A172 (cell line): ENCODE measurements around the gene CD209. TPM values are rescaled to one million over a fixed set of nuclear protein-coding genes. Genes with fewer than 3 reads are reported as not detected.
A peak's percentile ranks its signal among the peaks of the same experiment; 100 is the strongest.

ENCODE experiments used
- DNase-seq: peaks from one replicate; pipeline ENCODE4 v3.0.0-alpha.2; 2015; ENCODE audit warnings: low spot score
- total RNA-seq: library from RNA; depleted of rRNA; stranded (reverse); fragments of >200 nt; shearing (Covaris generic); gene quantifications from 2 replicates; pipeline ENCODE4 v1.2.3, GENCODE V29; 2014; rRNA removed

The CD209 gene
- total RNA-seq, 1 experiment from 2014 or later, result not detected

DNA sequence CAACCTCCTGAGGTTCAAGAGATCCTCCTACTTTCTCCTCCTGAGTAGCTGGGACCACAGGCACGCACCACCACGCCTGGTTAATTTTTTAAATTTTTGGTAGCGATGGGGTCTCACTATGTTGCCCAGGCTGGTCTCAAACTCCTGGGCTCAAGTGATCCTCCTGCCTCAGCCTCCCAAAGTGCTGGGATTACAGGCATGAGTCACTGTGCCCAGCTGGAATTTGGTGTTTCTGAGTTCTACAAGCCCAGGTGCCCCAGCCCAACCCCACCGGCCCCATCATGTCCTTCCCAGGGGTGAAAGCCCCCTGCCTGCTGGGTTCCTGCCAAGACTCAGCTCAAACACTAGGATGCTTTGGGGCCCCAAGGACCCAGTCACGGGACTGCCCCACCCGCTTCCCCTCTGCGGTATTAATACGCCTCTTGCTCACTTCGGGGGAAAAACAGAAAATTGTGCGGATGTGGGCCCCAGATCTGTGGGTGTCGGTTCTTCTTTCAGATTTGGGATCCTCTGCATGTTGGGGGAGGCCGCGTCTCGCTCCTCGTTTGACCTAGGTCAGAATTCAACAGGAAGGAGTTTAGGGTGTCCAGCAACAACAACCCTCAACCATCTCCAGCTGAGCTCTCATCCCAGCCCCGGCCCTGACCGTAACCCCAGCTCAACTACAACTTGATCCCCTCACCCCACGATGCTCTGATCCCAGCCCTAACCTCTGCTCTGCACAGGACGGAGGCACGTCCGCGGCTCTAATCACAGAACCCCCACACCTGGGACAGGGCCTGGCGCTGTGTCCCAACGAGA, 41.7 kb downstream of the CD209 start:
- DNase-seq, result no peak

DNA sequence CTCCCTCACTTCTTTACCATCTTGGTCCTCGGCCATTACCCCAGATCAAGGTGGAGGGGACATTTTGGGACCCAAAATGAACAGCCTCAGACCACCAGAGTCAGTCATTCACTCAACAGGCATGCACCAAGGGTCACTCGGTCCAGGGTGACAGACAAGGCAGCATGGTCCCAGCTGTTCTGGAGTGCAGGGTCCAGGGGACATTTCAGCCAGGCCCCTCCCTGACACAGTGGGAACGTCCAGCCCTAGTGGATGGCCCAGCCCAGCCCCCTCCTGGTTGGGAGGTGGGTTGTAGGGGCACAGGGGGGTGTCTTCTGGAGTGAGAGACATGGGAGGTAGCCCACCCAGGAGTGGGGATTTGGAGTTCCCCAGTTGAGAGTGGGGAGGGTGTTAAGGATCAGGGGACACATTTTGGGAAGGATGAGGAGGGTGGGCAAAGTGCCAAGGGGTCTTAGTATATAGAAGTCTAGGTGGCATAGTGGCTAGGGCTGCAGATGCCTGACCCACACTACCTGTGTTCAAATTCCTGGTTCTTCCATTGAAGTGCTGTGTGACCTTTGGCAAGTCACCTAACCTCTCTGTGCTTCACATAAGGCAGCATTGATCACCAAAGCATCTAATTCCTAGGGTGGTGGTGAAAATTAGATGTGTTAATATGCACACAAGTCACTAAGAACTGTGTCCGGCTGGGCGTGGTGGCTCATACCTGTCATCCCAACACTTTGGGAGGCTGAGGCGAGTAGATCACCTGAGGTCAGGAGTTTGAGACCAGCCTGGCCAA, 42.9 kb downstream of the CD209 start:
- no peak for DNase-seq

DNA sequence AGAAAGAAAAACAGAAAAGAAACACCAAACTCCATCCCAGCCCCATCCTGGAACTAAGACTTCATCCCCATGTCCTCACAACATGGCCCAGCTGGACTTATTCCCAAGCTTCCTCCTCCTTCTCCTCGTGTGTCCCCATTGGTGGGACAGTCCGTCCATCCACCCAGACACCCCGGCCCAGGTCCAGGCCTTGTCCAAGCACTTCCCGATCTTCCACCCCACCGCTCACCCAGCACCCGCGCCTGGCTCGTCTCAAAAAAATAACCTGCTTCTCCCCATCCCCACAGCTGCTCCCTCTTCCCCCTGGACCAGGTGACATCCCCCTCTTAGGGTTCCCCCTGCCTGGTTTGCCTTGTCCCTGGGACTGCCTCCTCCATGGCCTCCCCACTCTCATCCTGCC, 44.0 kb downstream of the CD209 start:
- DNase-seq, result no peak

DNA sequence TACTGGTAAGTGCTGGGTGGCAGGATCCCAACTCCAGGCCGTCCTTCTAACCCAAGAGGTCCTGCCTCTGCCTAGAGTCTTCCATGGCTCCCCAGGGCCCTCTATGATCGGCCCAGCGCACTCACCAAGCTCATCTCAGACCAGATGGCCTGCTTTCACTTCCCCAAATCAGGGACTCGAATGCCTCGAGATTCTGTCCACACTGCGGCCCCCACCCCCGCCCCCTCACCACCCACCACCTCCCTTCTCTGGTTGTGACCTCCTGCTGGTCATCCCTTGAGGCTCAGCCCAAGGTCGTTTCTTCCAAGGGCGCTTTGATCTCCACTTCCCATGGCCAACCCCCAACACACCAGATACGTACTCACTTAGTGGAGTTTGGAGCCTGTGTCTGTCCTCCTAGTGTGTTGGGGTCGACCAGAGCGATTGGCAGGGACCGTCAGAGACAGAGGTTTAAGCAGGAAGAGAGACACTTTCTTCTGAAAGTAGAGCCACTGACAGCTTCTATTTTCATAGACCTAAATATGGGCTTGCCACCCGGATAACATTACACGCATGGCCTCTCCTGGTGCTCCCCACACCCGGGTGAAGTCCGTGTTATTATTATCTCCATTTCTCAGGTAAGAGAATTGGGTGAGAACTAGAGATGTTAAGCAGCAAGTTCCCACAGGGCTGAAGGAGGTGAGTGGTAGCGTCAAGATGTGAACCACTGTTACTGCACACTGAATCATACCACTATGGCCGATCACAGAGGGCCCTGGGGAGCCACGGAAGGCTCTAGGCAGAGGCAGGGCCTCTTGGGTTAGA, 45.5 kb downstream of the CD209 start, which contains the start of gene FCER2:
Gene FCER2 (minus strand): TSS at position 478 of the 804 bp plus-strand sequence. CDS start 2,371 bp downstream, outside the sequence.
- no peak for DNase-seq

DNA sequence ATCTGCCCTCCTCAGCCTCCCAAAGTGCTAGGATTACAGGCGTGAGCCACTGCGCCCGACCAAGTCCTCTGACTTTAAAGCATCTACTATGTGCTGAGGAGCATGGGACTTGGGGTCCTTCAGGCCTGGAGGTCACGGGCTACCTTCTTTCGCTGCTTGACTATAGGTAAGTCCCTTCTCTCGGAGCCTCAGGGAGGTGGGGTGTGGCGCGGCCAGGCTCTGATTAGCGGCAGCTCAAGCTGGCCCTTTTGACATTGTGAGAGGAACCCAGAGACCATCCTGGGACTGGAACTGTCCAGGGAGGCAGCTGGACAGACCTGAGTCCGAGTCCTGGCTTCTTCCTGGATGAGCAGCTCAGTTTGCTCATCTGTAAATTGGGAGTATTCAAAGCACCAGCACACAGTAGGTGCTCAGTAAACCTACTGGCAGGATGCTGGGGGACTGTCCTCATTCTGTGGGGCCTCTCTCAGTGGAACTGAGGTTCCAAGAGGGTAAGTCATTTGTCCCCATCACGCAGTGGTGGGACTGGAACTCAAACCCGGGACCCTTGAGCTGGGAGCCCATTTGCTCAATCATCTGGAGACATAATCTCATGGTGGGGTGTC, 46.2 kb downstream of the CD209 start:
- DNase-seq, result no peak

DNA sequence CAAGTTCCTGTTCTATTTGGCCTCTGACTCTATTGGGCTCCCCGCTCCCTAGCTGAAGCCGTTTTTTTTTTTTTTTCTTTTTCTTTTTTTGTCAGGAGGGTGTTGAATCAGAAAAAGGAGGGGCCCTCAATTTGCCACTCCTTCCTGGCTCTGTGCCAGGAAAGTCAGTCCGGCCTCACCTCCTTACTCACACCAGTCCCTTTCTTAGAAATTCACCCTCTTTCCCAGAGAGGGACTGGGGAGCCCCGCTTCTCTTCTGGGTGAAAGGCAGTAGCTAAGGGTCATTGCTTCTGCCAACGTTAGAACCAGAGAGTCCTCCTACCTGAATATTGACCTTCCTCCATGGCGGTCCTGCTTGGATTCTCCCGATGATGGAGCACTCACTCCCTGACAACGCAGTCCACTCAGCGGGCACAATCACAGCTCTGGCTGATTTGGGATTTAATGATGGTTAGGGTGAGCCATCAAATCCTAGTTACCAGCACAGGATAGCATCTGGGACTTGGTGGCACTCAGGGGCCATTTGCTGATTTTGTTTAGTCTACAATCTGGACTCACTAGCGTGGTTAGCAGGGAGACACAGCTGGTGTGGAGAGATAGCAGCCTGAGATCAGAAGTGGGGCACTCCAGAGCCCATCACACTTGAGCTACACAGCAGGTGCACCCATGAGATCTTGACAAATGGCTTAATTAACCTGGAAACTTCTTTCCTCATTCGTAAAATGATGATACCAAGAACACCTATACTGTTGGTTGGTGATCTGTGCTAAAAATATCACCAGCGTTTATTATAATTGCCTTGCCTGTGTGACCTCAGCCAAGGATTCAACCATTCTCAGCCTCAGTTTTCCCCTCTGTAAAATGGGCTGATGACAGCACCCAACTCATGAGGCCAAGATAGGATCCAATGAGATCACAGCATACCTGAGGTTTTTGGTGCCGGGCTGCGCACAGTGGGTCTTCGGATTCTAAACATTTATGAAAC, 47.6 kb downstream of the CD209 start:
- DNase-seq, result peak; percentile 20

DNA sequence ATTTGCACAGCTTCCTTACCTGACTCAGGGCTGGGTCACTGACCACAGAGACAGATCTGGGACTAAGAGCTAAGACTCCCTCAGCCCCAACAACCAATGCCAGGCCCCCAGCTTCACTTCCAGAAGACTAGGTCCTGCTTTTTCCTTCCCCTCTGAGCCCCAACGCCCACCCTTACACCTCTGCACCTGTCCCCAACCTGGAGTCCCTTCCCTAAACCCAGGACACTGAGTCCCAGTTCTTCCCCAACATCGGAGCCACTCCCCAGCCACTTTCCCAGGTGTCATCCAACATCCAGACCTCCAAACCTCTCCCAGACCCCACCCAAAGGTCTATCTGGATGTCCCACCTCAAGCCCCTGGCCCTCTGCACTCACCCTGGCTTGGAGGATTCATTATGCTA, 48.3 kb downstream of the CD209 start:
- DNase-seq, result no peak

DNA sequence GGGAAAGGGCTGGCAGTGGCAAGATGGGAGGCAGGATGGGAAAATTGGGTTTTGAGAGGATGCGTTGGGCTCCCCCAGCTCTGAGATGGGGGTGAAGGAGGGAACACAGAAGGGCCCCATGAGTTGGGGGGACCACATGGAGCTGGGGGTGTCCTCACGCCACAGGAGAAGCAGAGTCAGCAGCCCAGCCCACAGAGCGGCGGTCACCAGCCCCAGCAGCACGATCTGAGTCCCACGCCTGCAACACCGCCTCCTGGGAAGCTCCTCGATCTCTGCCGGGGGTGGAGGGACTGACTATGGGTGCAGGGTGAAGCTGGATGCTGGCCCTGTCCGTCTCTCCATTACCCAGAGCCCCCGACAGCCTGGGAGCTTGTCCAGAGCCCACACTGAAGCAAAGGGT, 48.8 kb downstream of the CD209 start:
- DNase-seq, result no peak

DNA sequence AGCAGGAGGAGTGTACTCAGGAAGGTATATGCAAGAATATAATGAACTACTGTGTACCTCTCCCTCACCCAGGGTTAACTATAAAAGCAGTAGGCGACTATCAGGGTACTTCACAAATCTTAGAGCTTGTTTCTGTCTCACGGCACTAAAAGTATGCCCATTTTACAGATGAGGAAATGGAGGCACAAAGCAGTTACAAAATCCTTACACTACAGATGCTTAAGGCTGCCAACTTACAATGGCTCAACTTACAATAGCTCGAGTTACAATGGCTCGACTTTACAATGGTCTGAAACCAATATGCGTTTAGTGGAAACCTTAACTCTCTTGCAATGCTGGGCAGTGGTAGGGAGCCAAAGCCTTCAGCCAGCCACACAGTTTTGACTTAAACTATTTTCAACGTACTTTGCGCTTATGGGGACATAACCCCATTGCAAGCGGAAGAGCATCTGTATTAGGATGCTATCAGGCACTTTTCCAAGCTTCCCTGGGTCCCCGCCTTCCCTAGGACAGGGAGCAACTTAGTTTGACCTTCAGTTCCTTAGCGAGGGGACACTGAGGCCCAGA, 49.5 kb downstream of the CD209 start:
- no peak for DNase-seq

DNA sequence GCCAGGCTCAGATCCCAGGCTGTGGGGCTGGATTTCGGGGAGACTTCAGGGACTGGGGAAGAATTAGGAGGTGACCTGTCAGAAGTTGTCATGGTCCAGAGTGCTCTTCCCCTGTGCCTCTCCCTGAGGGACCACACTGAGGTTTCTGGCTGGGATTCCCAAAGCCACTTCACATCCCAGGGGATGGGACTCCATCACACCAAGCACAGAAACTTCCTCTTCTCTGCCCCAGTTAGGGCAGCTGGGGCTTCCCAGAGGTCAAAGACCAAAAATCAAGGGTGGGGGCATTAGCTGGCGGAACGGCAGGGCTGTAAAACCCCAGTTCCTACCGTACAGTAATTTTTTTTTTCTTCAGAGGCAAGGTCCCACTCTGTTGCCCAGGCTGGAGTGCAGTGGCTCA, 52.8 kb downstream of the CD209 start:
- DNase-seq, result no peak

DNA sequence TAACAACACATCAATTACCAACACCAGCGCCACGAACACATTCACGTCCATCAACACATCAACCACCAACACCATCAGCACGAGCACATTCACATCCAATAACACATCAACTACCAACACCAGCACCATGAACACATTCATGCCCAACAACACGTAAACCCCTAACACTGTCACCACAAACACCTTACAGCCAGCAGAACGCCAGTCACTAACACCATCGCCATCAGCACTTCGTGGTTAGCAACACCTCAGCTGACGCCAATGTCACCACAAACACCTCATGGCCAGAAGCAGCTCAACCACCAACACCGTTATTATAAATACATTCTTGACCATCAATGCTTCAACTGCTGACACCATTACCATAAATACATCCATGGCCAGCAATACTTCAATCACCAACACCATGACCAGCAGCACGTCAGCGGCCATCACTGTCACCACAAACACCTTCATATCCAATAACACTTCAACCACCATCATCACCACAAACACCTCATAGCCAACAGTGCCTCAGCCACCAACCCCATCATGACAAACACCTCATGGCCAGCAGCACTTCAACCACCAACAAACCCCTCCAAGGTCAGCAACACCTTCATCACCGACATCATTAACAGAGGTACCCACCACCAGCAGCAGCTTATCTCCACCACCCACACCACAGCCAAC, 54.8 kb downstream of the CD209 start:
- DNase-seq, result no peak

DNA sequence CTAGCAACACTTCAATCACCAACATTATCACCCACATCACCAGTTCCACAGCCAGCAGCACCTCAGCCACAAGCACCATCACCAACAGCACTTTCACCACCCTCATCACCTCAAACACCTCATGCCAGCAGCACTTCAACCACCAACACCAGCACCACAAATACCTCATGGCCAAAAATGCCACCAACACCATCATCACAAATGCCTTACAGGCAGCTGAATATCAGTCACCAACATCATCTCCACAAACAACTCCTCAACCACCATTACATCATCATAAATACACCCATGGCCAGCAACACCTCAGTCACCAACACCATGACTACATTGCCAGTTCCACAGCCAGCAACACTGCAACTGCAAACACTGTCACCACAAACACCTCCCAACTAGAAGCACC, 55.8 kb downstream of the CD209 start:
- no peak for DNase-seq

DNA sequence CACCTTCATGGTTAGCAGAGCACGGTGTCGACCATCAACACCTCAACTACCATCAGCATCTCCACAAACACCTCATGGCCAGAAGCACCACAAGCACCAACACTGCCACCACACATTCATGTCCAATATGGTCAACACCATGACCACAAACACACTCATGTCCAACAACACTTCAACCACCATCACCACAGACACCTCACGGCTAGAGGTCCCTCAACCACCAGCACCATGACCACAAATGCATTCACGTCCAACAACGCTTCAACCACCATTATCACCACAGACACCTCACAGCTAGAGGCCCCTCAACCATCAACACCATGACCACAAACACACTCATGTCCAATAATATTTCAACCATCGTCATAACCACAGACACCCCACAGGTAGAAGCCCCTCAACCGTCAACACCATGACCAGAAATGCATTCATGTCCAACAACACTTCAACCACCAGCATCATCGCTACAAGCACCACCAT, 56.5 kb downstream of the CD209 start:
- no peak for DNase-seq

Other genes with a start within 250 kb of the CD209 start
- 47.8 and 72.7 TPM in 2 replicates for gene ZNF358, start 231.4 kb downstream of the CD209 start, total RNA-seq
- 3.1 and 5.0 TPM in 2 replicates for gene MCOLN1, start 224.9 kb downstream of the CD209 start, total RNA-seq
- 105 and 138 TPM in 2 replicates for gene PNPLA6, start 211.8 kb downstream of the CD209 start, total RNA-seq
- 1.5 and 2.6 TPM in 2 replicates for gene CAMSAP3, start 151.7 kb downstream of the CD209 start, total RNA-seq
- gene XAB2, start 118.0 kb downstream of the CD209 start, total RNA-seq, result 40.0 and 43.2 TPM in 2 replicates
- 35.8 and 76.6 TPM in 2 replicates for gene PET100, start 117.7 kb downstream of the CD209 start, total RNA-seq
- gene PCP2, start 113.8 kb downstream of the CD209 start, total RNA-seq, result not detected in 2 replicates
- 0.12 and 0.84 TPM in 2 replicates for gene STXBP2, start 110.4 kb downstream of the CD209 start, total RNA-seq
- gene RETN, start 78.5 kb downstream of the CD209 start, total RNA-seq, result not detected in 2 replicates
- gene MCEMP1, start 70.4 kb downstream of the CD209 start, total RNA-seq, result not detected in 2 replicates
- 118 and 176 TPM in 2 replicates for gene TRAPPC5, start 66.7 kb downstream of the CD209 start, total RNA-seq
- gene FCER2, start 45.4 kb downstream of the CD209 start, total RNA-seq, result not detected in 2 replicates
- not detected in 2 replicates for gene CLEC4G, start 15.4 kb downstream of the CD209 start, total RNA-seq
- gene CLEC4M, start 15.7 kb upstream of the CD209 start, total RNA-seq, result 0.12 TPM in 1 of 2 replicates, not detected in the other
- 20.2 and 21.1 TPM in 2 replicates for gene EVI5L, start 82.7 kb upstream of the CD209 start, total RNA-seq
- gene PRR36, start 126.9 kb upstream of the CD209 start, total RNA-seq, result 1.0 and 1.2 TPM in 2 replicates
- 30.8 and 33.7 TPM in 2 replicates for gene LRRC8E, start 141.0 kb upstream of the CD209 start, total RNA-seq
- 7.1 and 12.7 TPM in 2 replicates for gene MAP2K7, start 156.3 kb upstream of the CD209 start, total RNA-seq
- 0.34 TPM in 1 of 2 replicates, not detected in the other for gene TGFBR3L, start 167.3 kb upstream of the CD209 start, total RNA-seq
- gene SNAPC2, start 172.8 kb upstream of the CD209 start, total RNA-seq, result 30.6 and 44.5 TPM in 2 replicates
- gene CTXN1, start 178.6 kb upstream of the CD209 start, total RNA-seq, result 24.3 and 37.0 TPM in 2 replicates
- 82.0 and 92.0 TPM in 2 replicates for gene TIMM44, start 196.1 kb upstream of the CD209 start, total RNA-seq